Measurements from ENCODE around the gene TTLL11.

Gene TTLL11

DNA sequence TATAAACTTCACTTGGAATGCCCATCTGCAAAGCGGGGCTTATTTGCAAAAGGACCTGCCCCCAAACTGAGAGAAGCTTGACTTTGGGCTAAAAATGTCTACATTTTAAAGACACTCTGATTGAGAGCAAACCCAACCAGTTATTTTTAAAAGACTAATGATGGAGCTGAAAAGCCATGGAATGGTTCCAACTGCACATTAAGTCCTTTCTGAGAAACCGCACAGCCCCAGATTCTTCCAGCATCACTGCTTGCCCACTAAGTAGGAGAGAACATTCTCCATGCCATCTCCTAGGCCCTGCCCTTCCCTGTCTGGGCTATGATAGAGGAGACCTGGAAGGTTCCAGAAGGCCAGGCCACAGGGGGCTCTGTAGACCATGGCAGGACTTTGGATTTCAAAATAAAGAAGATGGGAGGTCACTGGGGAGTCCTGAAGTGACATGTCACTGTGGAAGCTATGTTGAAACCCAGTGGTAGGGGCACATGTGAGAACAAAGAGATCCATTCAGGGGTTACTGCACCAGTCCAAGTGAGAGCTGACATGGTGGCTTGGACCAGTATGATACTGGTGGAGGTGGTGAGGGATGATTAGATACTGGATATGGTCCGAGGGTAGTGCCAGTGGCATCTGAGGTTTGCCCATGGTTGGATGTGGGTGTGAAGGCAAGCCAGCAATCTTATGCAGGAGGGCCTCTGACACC, 262.5 kb downstream of the TTLL11 start:
- DNase-seq (ENCODE audit: low read depth in 2 of 2) = no peak

DNA sequence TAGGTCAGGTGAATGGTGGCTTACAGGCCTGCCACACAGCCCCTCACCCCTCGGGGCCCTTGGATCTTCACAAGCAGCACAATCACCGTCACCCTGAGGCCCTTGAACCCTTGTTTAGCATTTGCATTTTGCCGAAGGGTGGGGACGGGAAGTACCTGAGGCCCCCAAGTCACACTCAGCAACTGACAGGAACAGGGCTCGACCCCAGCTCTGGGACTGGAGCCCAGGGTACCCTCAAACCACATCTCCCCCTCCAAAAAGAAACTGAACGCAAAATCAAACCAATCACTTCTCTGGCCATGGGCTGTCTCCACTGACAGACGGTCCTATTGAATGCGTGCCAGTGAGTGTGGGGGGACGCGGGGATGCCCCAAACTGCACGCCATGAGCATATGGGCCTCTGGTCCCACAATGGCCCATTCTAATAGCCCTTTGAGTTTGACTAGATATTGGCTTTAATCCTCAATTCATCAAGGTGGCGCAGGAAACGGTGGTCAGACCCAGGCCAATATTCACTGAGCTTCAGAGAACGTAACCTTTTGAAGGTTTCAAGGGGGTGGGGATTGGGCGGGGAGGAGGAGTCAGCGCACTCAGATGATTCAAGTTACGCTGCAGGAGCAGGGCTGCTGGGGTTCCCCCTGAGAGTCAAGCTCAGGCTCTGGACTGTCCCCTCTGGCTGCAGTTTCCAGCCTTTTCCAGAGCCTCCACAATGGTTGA, 265.7 kb downstream of the TTLL11 start:
- DNase-seq (ENCODE audit: low read depth in 2 of 2) = no peak

DNA sequence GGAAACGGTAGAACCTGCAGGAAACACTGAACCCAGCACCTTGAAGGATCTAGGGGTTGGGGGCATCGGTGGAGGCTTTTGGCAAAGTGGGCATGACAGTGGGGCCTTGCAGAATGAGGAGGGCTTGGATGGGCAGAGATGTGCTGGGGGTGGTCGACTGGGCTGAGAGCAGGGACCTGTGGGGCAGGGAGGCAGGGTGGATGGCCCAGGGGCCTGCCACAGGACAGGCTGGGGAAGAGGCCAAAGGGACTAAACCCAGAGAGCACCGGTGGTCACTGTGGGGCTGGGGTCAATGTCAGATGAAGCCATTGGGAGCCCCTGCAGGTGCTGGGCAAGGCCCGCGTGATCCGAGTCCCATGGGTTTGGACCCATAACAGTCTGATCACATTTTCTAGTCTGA, 266.4 kb downstream of the TTLL11 start:
- no peak for DNase-seq (ENCODE audit: low read depth in 2 of 2)

DNA sequence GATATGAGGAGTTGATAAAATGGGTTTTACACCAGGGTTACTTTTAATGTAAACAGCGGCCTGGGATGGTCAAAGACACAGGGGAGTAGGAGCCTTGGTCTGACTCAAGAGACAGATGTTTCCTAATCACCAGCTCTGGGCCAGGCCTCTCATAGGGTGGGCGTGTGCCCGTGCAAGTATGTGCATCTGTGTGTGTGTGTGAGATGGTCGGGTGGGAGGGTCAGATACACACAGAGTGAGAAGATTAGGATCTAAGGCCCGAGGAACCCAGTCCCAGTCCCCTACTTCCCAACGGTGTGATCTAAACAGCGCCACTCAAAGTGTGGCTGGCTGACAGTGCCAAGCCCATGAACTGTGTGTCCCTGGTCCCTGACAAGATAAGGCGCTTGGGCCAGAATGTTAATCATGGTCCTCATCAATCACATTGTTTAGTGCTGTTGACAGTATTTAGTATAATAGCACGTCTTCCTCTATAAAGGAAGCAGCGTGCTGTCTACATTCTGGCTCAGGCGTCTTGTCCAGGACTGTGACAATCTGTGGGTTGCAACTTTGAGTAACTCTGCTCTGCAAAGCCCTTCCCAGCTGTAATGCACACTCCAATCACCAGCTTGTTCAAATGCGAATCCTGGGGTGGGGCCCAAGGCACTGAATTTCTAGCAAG, 267.9 kb downstream of the TTLL11 start:
- DNase-seq (ENCODE audit: low read depth in 2 of 2) = no peak

DNA sequence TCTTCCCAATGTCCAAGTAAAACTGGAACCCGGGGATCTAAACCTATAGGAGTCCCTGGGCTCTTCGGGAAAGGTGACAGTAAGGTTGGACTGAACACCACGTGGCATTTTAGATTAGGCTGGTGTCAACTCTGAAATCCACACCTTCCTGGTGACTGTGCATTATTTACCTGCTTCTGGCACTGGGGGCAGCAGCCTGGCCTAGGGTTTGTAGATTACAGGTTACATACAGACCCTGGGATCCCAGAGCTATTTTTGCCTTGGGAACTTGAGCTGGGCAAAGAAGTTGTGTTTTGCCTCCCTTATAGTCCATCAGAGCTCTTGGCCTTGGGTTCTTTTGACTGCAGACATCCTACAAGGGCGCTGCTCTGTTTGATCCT, 268.5 kb downstream of the TTLL11 start:
- DNase-seq (ENCODE audit: low read depth in 2 of 2) = no peak

DNA sequence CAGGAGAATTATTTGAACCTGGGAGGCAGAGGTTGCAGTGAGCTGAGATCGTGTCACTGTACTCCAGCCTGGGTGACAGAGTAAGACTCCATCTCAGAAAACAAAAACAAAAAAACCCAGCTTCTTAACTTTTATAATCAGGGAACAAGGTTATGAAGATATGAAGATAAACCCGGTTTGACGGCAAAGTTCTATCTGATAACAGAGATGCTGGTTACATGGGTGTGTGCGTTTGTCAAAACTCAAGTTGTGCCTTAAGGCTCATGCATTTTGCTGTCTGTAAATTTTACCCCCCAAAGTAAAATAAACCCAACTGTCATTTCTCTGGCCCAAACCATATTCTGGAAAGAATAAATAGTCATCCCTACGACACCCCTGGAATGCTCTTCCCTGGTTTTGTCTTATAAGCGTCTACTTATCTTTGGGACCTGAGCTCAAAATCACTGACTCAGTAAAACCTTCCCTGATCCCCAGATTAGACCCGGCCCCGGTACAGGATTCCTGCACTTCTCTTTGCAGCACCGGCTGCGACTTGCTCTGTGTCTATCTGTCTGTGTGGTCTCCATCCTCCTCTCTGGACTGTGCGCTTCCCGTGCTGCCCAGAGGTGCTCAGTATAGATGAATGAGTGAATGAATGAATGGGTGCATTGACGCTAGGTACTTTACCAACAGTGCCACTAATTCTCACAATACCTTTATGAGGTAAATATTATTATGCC, 269.5 kb downstream of the TTLL11 start:
- no peak for DNase-seq (ENCODE audit: low read depth in 2 of 2)

DNA sequence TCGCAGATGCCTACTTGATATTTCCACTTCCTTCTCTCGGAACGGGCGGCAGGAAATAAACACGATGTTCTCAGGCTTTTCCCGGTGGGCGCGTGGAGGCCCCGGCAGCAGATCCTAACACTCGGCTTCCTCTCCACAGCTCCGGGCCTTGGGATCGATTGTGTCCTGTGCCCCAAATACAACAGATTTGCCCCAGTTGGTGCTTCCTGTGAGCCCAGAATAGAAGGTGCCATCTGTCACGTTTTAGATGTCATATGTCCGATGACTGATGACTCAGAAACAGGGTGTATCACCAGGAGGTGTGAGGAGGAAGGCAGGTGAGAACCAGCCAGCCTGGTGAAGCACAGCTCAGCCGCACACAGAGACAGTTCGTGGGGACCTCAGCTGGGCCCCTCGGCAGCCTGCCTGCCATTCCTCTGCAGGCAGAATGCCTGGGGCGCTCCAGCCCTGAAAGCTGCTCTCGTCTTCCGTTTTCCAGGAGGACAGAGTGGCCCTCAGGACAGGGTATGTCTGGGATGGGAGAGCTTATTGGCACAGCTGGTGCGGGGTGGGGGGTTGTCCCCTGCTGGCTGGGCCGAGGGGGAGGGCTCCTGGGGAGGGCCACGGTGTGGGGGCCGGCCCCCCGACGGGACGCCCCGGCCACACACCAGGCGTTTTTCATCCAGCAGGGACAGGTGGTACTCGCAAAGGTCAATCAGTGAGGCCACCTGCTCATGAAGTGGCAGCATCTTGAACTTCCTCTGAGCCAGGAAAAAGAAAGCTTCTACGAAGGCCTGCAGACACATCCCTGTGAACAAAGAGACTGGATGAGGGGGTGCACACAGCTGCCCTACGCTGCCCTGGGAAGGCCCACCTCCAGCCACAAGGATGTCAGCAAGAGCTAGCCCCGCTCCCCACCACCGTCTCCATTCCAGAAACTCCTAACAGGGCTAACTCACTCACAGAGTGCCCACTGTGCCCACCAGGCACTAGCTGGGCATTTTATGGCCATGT, 270.7 kb downstream of the TTLL11 start:
- DNase-seq (ENCODE audit: low read depth in 2 of 2) = no peak

DNA sequence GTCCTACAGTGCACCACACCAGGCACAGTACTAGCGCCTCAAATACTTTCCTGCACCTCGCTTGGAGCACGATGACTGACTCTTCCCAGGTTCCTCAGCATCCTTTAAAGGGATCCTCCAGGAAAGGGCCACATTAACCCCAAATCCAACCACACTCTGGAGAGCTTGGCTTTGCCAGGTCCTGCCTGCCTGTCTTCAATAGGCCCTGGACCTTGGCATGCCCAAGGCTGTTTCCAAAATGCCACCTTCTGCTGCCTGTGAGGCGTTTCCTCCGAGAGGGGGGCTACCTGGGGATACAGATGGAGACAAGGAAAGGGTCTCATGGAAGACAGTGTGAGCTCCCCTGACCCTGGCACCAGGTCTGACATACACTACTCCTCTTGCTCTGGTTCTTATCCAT, 271.8 kb downstream of the TTLL11 start:
- no peak for DNase-seq (ENCODE audit: low read depth in 2 of 2)

DNA sequence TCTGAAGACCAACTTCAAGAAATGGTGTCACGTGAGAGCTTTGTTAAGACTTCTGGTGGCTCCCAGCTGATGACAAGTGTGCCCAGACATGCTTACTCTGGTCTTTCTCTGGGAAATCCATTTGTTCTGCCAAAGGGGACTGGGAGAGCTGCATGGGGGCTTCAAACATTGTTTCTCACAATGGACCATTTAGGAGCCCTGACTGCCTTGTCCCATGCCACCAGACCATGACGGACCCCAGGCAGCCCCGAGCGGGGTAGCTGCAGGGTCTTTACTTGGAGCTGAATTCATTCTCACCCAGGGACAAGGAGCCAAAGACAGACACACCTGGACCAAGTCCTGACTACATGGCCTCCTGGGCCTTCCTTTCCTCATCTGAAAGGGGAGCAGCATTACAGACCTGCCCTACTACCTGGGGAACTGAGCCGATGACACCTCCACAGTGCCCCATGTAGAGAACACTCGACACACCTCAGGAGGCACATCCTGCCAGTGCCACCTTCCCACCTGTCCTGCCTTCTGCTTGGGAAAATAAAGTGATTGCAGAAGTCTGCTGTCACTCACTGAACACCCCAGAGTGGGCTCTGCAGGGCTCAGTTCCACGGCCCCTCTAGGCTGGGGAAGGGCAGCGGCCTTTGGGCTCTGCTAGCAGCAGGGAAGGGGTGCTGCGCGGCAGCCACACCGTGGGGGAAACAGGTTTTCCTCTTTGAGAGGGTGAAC, 272.7 kb downstream of the TTLL11 start:
- no peak for DNase-seq (ENCODE audit: low read depth in 2 of 2)

DNA sequence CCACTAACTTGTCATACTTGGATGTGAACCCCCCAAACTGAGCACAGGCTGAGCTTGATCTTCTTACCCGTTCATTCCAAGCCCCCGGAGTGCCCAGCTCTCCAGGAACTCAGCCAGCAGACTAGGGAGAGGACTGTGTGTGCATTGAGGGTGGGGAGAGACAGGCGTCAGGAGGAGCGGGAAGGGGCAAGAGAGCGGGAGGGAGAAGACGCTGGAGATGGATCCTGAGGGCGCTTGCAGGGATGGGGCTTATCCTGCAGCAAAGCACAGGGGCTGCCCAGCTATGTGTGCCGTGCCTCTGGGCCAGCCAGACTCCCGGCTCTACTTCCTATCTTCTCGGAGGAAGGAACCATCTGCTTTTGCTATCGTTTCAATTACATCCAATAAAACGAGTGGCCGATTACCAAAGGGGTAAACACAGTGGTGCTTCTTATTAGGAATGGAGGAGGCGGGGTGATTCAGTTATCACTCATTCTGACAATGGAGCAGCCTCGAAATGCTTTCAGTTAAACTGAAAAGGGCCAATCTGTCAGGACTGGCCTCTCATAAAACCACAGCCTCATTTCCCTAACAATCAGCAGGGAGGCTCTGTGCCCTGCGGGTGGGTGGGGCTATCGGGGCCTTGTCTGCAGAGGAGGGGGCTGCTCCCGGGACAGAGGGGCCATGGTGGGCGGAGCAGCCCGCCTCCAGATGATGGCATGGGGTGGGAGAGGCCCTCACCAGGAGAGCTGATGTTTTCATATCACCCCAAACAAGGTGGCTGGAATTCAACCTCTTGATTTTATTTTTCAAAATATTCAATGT, 273.5 kb downstream of the TTLL11 start:
- no peak for DNase-seq (ENCODE audit: low read depth in 2 of 2)

DNA sequence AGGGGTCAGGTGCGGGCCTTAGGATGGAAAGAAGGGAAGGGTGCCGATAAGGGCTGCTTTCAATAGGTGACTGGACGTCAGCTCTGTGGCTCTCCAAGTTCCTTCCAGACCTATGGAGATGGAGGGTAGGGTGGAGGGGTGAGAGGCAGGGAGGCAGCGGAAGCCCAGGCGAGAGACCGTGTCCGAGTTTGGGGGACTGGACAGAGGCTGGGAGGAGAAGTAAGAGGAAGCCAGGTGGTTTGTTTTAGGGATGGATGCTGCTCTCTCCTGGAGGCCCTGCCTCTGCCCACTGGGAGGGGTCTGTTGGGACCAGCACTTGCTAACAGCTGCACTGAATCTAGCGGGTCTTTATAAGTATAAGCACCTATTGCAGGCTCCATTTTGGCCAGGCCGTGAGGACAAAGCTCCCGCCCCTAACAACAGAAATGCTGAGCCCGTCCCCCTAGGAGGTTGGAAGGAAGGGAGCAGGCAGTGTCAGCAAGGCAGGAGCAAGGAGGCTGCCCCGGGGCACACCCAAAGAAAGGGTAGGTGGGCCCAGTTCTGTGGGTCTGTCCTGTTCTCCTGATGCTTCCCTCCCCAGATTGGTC, 274.2 kb downstream of the TTLL11 start:
- no peak for DNase-seq (ENCODE audit: low read depth in 2 of 2)

DNA sequence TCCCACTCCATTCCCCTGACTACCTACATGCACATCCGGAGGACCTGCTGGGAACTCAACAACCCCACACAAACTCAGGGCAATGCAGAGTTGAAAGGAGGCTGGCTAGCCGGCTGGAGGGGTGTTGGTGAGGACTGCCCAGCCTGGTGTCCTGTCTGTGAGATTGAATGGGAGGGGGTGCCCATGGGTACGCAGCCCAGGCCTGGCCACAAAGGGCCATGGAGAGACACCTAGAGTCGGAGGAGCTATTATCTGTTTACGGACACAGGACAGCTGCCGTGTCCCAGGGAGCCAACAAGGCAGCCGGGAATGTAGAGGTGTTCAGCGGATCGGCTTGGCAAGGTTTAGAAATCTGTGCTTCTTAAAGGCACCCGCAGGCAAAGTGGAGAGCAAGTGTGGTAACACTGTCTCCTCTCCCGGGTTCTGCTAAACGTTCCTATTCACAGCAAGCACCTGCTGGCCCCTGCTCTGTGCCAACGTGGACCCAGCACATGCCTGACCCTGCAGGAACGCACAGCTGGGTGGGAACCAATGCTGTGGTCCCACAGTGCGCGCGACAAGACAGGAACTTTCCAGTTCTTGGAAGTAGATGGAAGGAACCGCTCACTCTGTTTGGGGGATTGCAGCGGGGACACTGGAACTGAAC, 275.0 kb downstream of the TTLL11 start:
- no peak for DNase-seq (ENCODE audit: low read depth in 2 of 2)

DNA sequence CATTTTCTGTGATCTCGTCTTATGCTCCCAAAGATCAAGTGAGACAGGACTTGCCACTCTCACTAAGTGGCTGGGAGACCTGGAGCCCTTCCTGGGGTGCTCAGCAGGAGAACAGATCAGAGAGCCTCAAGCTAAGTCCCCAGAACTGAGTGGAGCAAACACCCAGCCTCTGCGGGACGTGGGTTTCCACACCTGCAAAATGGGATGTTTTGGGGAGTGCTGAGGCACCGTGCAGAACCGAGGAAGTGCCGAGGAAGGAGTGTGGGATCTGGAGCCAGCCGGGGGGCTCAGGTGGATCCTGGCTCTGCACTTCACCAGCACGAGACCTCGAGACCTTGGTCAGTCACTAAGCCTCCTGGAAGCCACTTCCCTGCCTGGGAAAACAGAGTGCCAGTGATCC, 275.6 kb downstream of the TTLL11 start:
- DNase-seq (ENCODE audit: low read depth in 2 of 2) = no peak

DNA sequence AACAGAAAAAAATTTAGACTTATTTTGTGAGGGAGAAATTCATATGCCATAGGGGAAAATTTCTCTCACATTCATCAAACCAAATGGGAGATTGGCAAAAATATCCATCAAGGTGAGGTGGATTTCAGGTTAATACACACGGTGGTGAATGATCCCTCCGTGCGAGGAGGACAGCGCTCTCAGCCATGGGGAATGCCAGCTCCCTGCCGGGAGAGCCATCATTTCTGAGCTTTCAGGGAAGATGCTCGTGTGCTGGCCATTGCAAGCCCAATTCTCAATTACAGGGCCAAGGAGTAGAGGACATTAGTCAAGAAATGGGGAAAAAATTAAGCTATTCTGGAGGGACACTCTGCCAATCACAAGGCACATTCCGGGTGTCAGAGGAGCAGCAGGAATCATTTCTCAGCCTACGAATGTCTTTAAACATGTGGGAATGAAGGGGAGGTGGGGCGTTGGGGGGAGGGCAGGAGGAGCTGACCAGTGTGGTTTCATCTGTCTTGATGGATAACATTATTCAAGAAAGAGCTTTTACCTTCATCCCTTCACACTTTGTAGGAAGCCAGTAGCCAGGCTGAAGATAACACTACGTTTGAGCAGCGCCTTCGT, 276.2 kb downstream of the TTLL11 start:
- DNase-seq (ENCODE audit: low read depth in 2 of 2) = no peak

DNA sequence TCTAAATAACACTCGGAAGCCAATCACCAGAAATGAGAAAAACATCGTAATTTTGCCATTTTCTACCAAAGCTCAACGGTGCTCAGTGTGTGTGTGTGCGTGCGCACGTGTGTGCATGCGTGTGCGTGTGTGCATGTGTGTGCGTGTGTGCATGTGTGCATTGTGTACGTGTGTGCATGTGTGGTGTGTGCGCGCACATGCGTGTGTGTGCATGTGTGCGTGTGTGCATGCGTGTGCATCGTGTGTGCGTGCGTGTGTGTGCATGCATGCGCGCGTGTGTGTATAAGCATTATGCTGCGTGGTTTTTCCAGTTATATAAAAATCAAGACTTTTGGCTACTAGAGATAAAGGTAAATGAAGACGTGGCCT, 276.7 kb downstream of the TTLL11 start:
- no peak for DNase-seq (ENCODE audit: low read depth in 2 of 2)

DNA sequence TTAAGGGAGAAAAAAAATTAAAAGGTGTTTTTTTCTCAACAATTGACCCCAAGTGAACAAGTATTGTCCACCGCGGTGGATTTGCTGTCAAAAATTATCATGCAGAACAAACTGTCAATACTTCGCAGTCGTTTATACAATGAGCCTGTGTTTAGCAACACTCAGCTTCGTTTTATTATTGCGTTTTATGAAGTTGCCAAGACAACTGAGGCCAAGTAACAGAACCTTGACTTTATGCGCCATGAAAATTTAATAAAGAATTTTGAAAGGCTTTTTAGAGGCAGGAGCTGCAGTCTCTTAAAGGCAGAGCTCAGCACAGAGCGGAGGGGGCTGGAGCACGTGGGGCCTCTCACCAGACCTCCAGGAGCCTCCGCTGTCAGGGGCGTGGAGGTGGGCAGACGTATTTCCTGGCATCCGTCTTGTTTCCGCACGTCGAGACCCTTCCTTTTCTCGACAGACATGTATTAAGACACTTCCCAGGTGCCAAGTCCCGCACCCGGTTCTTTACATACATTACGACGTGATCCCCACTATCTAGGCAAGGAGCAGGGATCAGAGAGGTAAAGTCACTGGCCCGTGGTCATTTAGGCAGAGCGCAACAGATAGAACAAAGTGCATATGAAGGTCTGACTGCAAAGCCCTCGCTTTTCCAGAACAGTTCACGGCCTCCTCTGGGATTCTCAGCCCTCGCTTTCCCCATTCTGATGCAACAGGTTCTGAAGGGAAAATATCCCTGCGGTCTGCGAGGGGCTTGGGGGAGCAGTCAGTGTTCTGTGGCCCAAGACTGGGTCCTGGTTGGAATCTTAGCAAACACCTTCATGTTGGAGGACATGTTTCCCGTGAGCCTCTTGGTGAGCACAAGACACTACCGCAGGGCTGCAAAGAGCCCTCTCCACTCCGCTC, 277.3 kb downstream of the TTLL11 start:
- DNase-seq (ENCODE audit: low read depth in 2 of 2) = no peak

DNA sequence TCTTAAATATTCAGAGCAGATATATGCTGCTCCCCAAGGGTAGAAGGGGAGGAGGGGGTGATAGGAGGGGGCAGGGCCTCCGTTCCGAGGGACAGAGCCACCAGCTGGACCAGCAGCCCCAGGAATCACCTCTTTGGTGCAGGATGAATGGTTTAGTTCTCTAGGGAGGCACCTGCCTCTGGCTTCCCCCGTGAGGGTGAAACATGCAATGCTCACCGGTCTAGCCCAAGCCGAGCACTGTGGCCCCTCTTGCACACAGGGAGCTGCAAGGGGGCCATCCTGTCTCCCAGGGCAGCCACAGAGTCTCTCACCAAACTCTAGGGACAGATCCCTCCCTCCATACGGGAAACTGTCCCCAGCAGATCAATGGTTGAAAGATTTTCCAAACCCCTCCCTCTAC, 278.0 kb downstream of the TTLL11 start:
- DNase-seq (ENCODE audit: low read depth in 2 of 2) = no peak

Measured in stimulated activated CD8-positive, alpha-beta memory T cell treated with anti-CD3 and anti-CD28 coated beads, Interleukin-7, amount 100 ng/mL, for 1 hour (primary cell).